GM18861 (cell line): ENCODE data around the gene ZW10.
"Not testable (repeated sequence)": the region's sequence is repeated elsewhere in the genome, so short reads cannot be mapped to it uniquely, and the experiment has no call there.

Experiments used
- ATAC-seq: cut with Tn5 transposase; IDR thresholded peaks from one replicate; pipeline ENCODE4 v1.9.1; 2021; ENCODE audit not compliant: unreplicated experiment

ZW10 gene

GRCh38 chr11:113760241-113760640 is 13.3 kb downstream of the ZW10 start:
- no peak for ATAC-seq

GRCh38 chr11:113752932-113753331 is 20.6 kb downstream of the ZW10 start:
- ATAC-seq = no peak

GRCh38 chr11:113736323-113736722 is 37.2 kb downstream of the ZW10 start:
- ATAC-seq = no peak

- no peak for ATAC-seq
Measured at GRCh38 chr11:113732092-113732491, 41.4 kb downstream of the ZW10 start.

- no peak for ATAC-seq
Measured at GRCh38 chr11:113730887-113731726, 42.4 kb downstream of the ZW10 start.

- no peak for ATAC-seq
Measured at GRCh38 chr11:113729456-113729855, 44.0 kb downstream of the ZW10 start.

- no peak for ATAC-seq
Measured at GRCh38 chr11:113728814-113729213, 44.7 kb downstream of the ZW10 start.

- ATAC-seq = no peak
Measured at GRCh38 chr11:113725913-113726312, 47.6 kb downstream of the ZW10 start.

- ATAC-seq = no peak
Measured at GRCh38 chr11:113725407-113725806, 48.1 kb downstream of the ZW10 start.

GRCh38 chr11:113724778-113725177 is 48.7 kb downstream of the ZW10 start:
- no peak for ATAC-seq

GRCh38 chr11:113723787-113724186 is 49.7 kb downstream of the ZW10 start:
- ATAC-seq = no peak

GRCh38 chr11:113722934-113723333 is 50.6 kb downstream of the ZW10 start:
- ATAC-seq = no peak

- no peak for ATAC-seq
Measured at GRCh38 chr11:113722221-113722620, 51.3 kb downstream of the ZW10 start.

GRCh38 chr11:113721462-113722066 is 51.9 kb downstream of the ZW10 start:
- ATAC-seq = no peak

- not testable (repeated sequence) for ATAC-seq
Measured at GRCh38 chr11:113720478-113720877, 53.0 kb downstream of the ZW10 start.

- no peak for ATAC-seq
Measured at GRCh38 chr11:113715882-113716625, 57.4 kb downstream of the ZW10 start.

GRCh38 chr11:113715273-113715672 is 58.2 kb downstream of the ZW10 start:
- no peak for ATAC-seq

GRCh38 chr11:113710989-113711388 is 62.5 kb downstream of the ZW10 start:
- no peak for ATAC-seq

GRCh38 chr11:113705871-113706655 is 67.4 kb downstream of the ZW10 start, which contains the start of gene TMPRSS5:
Gene TMPRSS5, minus strand, starts transcription at chr11:113706308. Its CDS starts 84 bp downstream, at chr11:113706224.
- ATAC-seq = no peak

GRCh38 chr11:113703551-113703950 is 69.9 kb downstream of the ZW10 start:
- ATAC-seq = not testable (repeated sequence)

GRCh38 chr11:113701491-113701890 is 72.0 kb downstream of the ZW10 start:
- ATAC-seq = no peak
